ENCODE data around the gene EGF. TPM values are rescaled to one million over a fixed set of nuclear protein-coding genes. Genes with fewer than 3 reads are reported as not detected.

EGF gene
- not detected for total RNA-seq (ENCODE audit: unreplicated experiment)
- long read RNA-seq = 0 reads

GRCh38 chr4:109912706-109913595 lies at the start of gene EGF:
TSS of gene EGF (plus strand) at chr4:109912883. CDS start at chr4:109913336, 453 bp downstream.
- H3K4me3 Mint-ChIP-seq (ENCODE audit: unreplicated experiment) = no peak within 1 kb of the TSS
- no peaks in the 10 kb centered on the region for H3K4me1 Mint-ChIP-seq (ENCODE audit: low read depth, unreplicated experiment)
- no peak for DNase-seq
- H3K9me3 Mint-ChIP-seq (ENCODE audit: unreplicated experiment) = peaks cover 1% of the 10 kb centered on the region
- TF ChIP-seq, protein P1, sequence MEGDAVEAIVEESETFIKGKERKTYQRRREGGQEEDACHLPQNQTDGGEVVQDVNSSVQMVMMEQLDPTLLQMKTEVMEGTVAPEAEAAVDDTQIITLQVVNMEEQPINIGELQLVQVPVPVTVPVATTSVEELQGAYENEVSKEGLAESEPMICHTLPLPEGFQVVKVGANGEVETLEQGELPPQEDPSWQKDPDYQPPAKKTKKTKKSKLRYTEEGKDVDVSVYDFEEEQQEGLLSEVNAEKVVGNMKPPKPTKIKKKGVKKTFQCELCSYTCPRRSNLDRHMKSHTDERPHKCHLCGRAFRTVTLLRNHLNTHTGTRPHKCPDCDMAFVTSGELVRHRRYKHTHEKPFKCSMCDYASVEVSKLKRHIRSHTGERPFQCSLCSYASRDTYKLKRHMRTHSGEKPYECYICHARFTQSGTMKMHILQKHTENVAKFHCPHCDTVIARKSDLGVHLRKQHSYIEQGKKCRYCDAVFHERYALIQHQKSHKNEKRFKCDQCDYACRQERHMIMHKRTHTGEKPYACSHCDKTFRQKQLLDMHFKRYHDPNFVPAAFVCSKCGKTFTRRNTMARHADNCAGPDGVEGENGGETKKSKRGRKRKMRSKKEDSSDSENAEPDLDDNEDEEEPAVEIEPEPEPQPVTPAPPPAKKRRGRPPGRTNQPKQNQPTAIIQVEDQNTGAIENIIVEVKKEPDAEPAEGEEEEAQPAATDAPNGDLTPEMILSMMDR (IDR thresholded peaks at IDR 0.05; ENCODE audit: partially characterized antibody, unreplicated experiment) = no peak
- H3K36me3 Mint-ChIP-seq (ENCODE audit: unreplicated experiment) = no peaks in the 10 kb centered on the region
- H3K27me3 Mint-ChIP-seq (ENCODE audit: unreplicated experiment) = no peaks in the 10 kb centered on the region
- H3K27ac Mint-ChIP-seq (ENCODE audit: unreplicated experiment) = no peak within 1 kb of the TSS

- Mint-ChIP-seq H3K4me3 (ENCODE audit: unreplicated experiment) (no peak overlapping the region), H3K9me3 (ENCODE audit: unreplicated experiment) (no peaks in the 10 kb centered on the region), H3K27ac (ENCODE audit: unreplicated experiment) (no peak overlapping the region), H3K27me3 (ENCODE audit: unreplicated experiment) (no peaks in the 10 kb centered on the region), H3K4me1 (ENCODE audit: low read depth, unreplicated experiment) (no peaks in the 10 kb centered on the region), H3K36me3 (ENCODE audit: unreplicated experiment) (no peaks in the 10 kb centered on the region)
- DNase-seq = no peak
- TF ChIP-seq, protein P1 (IDR thresholded peaks at IDR 0.05; ENCODE audit: partially characterized antibody, unreplicated experiment) = no peak
Measured at GRCh38 chr4:109864134-109864533, 48.5 kb upstream of the EGF start.

GRCh38 chr4:109870061-109870460 lies 42.6 kb upstream of the EGF start:
- peaks cover 2% of the 10 kb centered on the region for H3K9me3 Mint-ChIP-seq (ENCODE audit: unreplicated experiment)
- H3K27me3 Mint-ChIP-seq (ENCODE audit: unreplicated experiment) = no peaks in the 10 kb centered on the region
- H3K27ac Mint-ChIP-seq (ENCODE audit: unreplicated experiment) = no peak overlapping the region
- H3K4me3 Mint-ChIP-seq (ENCODE audit: unreplicated experiment) = no peak overlapping the region
- H3K4me1 Mint-ChIP-seq (ENCODE audit: low read depth, unreplicated experiment) = no peaks in the 10 kb centered on the region
- TF ChIP-seq, protein P1 (IDR thresholded peaks at IDR 0.05; ENCODE audit: partially characterized antibody, unreplicated experiment) = no peak
- no peak for DNase-seq
- no peaks in the 10 kb centered on the region for H3K36me3 Mint-ChIP-seq (ENCODE audit: unreplicated experiment)

DNA sequence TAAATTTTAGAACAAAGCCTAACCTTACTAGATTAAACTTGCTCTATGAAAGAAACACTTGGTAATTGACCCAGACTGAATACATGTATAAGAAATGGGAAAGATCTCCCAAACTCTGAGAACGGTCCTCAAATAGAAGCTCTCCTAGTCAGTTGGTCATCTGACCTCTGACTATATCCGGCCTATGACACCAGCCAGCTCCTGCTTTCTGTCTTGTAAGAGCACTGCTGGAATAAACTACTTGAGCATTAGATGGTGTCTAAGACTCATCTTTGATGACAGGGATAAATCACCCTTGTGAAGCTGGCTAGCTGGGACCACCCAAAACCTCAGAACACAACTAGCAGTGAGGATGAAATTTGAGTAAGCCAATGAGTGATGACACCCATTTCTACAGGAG lies 40.6 kb upstream of the EGF start:
- Mint-ChIP-seq H3K9me3 (ENCODE audit: unreplicated experiment) (peaks cover 2% of the 10 kb centered on the region), H3K27me3 (ENCODE audit: unreplicated experiment) (no peaks in the 10 kb centered on the region), H3K27ac (ENCODE audit: unreplicated experiment) (no peak overlapping the region), H3K36me3 (ENCODE audit: unreplicated experiment) (no peaks in the 10 kb centered on the region), H3K4me3 (ENCODE audit: unreplicated experiment) (no peak overlapping the region), H3K4me1 (ENCODE audit: low read depth, unreplicated experiment) (no peaks in the 10 kb centered on the region)
- no peak for DNase-seq
- TF ChIP-seq, protein P1 (IDR thresholded peaks at IDR 0.05; ENCODE audit: partially characterized antibody, unreplicated experiment) = no peak

Measured in glutamatergic neuron (in vitro differentiated cells).